HepG2 (cell line): ENCODE measurements around the gene BCAS3. TPM values are rescaled to one million over a fixed set of nuclear protein-coding genes. Genes with fewer than 3 reads are reported as not detected.

Experiments used
- HDAC2 ChIP-seq: sonication (generic); formaldehyde crosslinking; IDR thresholded peaks from 2 replicates; pipeline ENCODE4 v1.4.0; 2020; ENCODE audit warnings: missing genetic modification reagents
- HHEX ChIP-seq: IDR thresholded peaks from 2 replicates; pipeline ENCODE4 v1.6.1; 2016; ENCODE audit warnings: control low read depth
- HINFP ChIP-seq: sonication (generic); formaldehyde crosslinking; IDR thresholded peaks from 2 replicates; pipeline ENCODE4 v1.4.0; 2020; ENCODE audit warnings: low read depth, mild to moderate bottlenecking, missing genetic modification reagents
- HNF1A ChIP-seq, 2 experiments: sonication (generic) in 1 of 2; formaldehyde crosslinking in 1 of 2; IDR thresholded peaks; 2 replicates each; pipeline versions ENCODE4 v1.4.0 to v1.6.1; 2016 to 2020; ENCODE audit warnings: borderline replicate concordance in 1 of 2, low read depth in 1 of 2, mild to moderate bottlenecking in 1 of 2, missing genetic modification reagents in 1 of 2
- HNRNPK ChIP-seq: fragments of 200-400 bp; formaldehyde crosslinking; IDR thresholded peaks from 2 replicates; pipeline ENCODE4 v1.6.1; 2018; ENCODE audit warnings: low read length, low read depth, moderate library complexity, mild to moderate bottlenecking; ENCODE audit not compliant: poor library complexity, severe bottlenecking
- SOX13 ChIP-seq, 3 experiments: fragments of 450-650 bp in 1 of 3; sonication (generic) in 1 of 3; formaldehyde crosslinking in 1 of 3; IDR thresholded peaks in 2 of 3; conservative IDR thresholded peaks in 1 of 3; 2 replicates each; pipeline versions ENCODE4 v1.5.0 to v1.6.1; 2016 to 2020; ENCODE audit warnings: antibody characterized with exemption in 1 of 3, mild to moderate bottlenecking in 1 of 3, missing compliant biosample characterization in 1 of 3, missing genetic modification reagents in 1 of 3, moderate library complexity in 1 of 3
- TRIM24 ChIP-seq: sonication (generic); formaldehyde crosslinking; IDR thresholded peaks from 2 replicates; pipeline ENCODE4 v1.8.0; 2022; ENCODE audit warnings: mild to moderate bottlenecking, missing genetic modification reagents
- ZNF337 ChIP-seq: sonication (generic); formaldehyde crosslinking; IDR thresholded peaks from 2 replicates; pipeline ENCODE4 v1.5.1; 2020; ENCODE audit warnings: missing genetic modification reagents, low read depth, mild to moderate bottlenecking, borderline replicate concordance
- ZNF460 ChIP-seq: sonication (generic); formaldehyde crosslinking; IDR thresholded peaks from 2 replicates; pipeline ENCODE4 v1.5.1; 2020; ENCODE audit warnings: missing genetic modification reagents, mild to moderate bottlenecking, borderline replicate concordance
- ZNF510 ChIP-seq: sonication (generic); formaldehyde crosslinking; IDR thresholded peaks from 2 replicates; pipeline ENCODE4 v1.4.0; 2020; ENCODE audit warnings: low read depth, mild to moderate bottlenecking, missing genetic modification reagents
- ZNF792 ChIP-seq: IDR thresholded peaks from 2 replicates; pipeline ENCODE4 v1.6.1; 2016
- polyA plus RNA-seq, 8 experiments: library from polyadenylated mRNA; depleted of rRNA in 3 of 8; stranded (reverse) in 7 of 8; unstranded in 1 of 8; fragments of >200 nt; fragmentation: Illumina TruSeq in 4 of 8; extraction: Trizol in 4 of 8; gene quantifications; 2 replicates each; pipeline versions ENCODE4 v1.2.1 to v1.2.3, GENCODE V29; 2011 to 2016; ENCODE audit warnings: low read depth in 4 of 8, missing spikeins in 1 of 8, mixed read lengths in 1 of 8; ENCODE audit not compliant: insufficient read depth in 1 of 8
- total RNA-seq, 5 experiments: library from RNA; depleted of rRNA; stranded (reverse); fragments of >200 nt; fragmentation: Illumina TruSeq; extraction: Trizol; gene quantifications; 2 replicates each; pipeline ENCODE4 v1.2.3, GENCODE V29; 2016; ENCODE audit warnings: low read depth in 1 of 5
- TF ChIP-seq, protein P1 (sequence below): sonication (generic); formaldehyde crosslinking; IDR thresholded peaks from 2 replicates; pipeline ENCODE4 v1.4.0; 2020; ENCODE audit warnings: mild to moderate bottlenecking, missing genetic modification reagents, borderline replicate concordance
- TF ChIP-seq, protein P2 (sequence below): sonication (generic); formaldehyde crosslinking; IDR thresholded peaks from 2 replicates; pipeline ENCODE4 v1.4.0; 2020; ENCODE audit warnings: missing genetic modification reagents
- TF ChIP-seq, protein P3 (sequence below): sonication (generic); formaldehyde crosslinking; IDR thresholded peaks from 2 replicates; pipeline ENCODE4 v1.4.0; 2020; ENCODE audit warnings: missing genetic modification reagents, borderline replicate concordance

The BCAS3 gene
- total and polyA plus RNA-seq, 2 of the 13 experiments (the other 11 are each of a cell fraction or from before 2014, with no cell fraction given): 10.7 to 11.2 TPM

DNA sequence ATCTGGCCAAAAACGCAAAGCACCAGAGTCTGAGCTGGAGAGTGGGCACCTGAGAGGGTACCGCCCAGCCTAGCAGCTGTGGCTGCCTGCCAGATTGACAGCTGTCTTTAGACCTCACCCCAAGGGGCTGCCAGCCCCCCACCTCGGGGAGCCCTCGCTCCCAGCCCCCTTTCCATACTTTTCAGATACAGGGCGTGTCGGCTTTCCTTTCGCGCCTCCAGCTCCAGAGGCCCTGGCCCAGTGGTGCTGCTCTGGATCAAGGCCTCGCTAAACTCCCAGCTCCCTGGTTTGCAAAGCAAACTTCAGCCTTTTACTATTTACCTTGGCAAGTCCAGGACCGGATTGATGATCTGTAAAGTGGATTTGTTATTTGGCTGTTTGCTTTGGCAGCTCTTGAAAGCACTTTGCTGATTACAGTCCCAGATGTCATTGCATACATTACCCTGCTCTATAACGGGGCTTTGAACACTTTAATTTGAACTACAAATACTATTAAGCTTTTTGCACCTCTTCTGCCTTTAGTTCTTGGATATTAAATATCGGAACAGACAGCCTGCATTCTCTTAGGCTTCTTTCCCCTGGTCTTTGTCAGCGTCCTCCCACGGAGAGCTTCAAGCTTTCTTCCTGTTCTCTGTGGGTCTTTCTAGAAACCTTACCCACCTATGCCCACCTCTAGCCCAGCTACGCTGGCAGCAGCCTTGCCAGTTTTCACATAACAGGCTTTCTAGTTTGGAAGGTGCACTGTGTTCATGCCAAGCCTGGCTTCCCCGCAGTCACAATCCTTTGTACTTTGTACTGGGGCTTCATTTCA is 658.4 kb downstream of the BCAS3 start (continued):
- TF ChIP-seq HINFP (CRISPR knock-in tag): no peak; the same call in 1 of the 2 replicates
- peak; percentile 99 for TF ChIP-seq HDAC2 (CRISPR knock-in tag)
- peak; percentile 91 for TF ChIP-seq ZNF510 (CRISPR knock-in tag)
- peak; percentile 87 for TF ChIP-seq HNF1A (IDR thresholded peaks at IDR 0.05; ENCODE audit: low read depth)
- peak; percentile 95 for TF ChIP-seq HNF1A (CRISPR knock-in tag; IDR thresholded peaks at IDR 0.05; ENCODE audit: borderline replicate concordance)
- TF ChIP-seq HNRNPK: no peak
- peak; percentile 91 for TF ChIP-seq SOX13 (IDR thresholded peaks at IDR 0.05)
- TF ChIP-seq SOX13 (CRISPR knock-in tag; conservative IDR thresholded peaks at IDR 0.05 in 1 of 2, IDR thresholded peaks at IDR 0.05 in 1 of 2): peak in 1 of 2 experiments; percentile 92; a peak in 2 of 4 replicates
- TF ChIP-seq ZNF337 (CRISPR knock-in tag): peak; percentile 92
- TF ChIP-seq ZNF460 (CRISPR knock-in tag): 0 out of 2 replicates have a peak, but pooled peaks have one; percentile 47
- TF ChIP-seq, protein P1, sequence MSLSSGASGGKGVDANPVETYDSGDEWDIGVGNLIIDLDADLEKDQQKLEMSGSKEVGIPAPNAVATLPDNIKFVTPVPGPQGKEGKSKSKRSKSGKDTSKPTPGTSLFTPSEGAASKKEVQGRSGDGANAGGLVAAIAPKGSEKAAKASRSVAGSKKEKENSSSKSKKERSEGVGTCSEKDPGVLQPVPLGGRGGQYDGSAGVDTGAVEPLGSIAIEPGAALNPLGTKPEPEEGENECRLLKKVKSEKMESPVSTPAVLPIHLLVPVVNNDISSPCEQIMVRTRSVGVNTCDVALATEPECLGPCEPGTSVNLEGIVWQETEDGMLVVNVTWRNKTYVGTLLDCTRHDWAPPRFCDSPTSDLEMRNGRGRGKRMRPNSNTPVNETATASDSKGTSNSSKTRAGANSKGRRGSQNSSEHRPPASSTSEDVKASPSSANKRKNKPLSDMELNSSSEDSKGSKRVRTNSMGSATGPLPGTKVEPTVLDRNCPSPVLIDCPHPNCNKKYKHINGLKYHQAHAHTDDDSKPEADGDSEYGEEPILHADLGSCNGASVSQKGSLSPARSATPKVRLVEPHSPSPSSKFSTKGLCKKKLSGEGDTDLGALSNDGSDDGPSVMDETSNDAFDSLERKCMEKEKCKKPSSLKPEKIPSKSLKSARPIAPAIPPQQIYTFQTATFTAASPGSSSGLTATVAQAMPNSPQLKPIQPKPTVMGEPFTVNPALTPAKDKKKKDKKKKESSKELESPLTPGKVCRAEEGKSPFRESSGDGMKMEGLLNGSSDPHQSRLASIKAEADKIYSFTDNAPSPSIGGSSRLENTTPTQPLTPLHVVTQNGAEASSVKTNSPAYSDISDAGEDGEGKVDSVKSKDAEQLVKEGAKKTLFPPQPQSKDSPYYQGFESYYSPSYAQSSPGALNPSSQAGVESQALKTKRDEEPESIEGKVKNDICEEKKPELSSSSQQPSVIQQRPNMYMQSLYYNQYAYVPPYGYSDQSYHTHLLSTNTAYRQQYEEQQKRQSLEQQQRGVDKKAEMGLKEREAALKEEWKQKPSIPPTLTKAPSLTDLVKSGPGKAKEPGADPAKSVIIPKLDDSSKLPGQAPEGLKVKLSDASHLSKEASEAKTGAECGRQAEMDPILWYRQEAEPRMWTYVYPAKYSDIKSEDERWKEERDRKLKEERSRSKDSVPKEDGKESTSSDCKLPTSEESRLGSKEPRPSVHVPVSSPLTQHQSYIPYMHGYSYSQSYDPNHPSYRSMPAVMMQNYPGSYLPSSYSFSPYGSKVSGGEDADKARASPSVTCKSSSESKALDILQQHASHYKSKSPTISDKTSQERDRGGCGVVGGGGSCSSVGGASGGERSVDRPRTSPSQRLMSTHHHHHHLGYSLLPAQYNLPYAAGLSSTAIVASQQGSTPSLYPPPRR (CRISPR knock-in tag): peak; percentile 100
- TF ChIP-seq, protein P2, sequence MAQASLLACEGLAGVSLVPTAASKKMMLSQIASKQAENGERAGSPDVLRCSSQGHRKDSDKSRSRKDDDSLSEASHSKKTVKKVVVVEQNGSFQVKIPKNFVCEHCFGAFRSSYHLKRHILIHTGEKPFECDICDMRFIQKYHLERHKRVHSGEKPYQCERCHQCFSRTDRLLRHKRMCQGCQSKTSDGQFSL (CRISPR knock-in tag): no peak
- TF ChIP-seq, protein P3, sequence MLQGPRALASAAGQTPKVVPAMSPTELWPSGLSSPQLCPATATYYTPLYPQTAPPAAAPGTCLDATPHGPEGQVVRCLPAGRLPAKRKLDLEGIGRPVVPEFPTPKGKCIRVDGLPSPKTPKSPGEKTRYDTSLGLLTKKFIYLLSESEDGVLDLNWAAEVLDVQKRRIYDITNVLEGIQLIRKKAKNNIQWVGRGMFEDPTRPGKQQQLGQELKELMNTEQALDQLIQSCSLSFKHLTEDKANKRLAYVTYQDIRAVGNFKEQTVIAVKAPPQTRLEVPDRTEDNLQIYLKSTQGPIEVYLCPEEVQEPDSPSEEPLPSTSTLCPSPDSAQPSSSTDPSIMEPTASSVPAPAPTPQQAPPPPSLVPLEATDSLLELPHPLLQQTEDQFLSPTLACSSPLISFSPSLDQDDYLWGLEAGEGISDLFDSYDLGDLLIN: no peak
- peak; percentile 98 for TF ChIP-seq HHEX
- TF ChIP-seq TRIM24 (CRISPR knock-in tag): no peak
- TF ChIP-seq ZNF792 (CRISPR knock-in tag): peak; percentile 98
